Sigmoid colon (tissue), 7 donors: ENCODE results near the gene MCF2L. TPM values are rescaled to one million over a fixed set of nuclear protein-coding genes. Genes with fewer than 3 reads are reported as not detected.

Source experiments
- DNase-seq: peaks from one replicate; pipeline ENCODE4 v3.0.0-alpha.2; 2019
- H3K27ac ChIP-seq, 4 donors: fragments of 200-600 bp; sonication (generic); one replicate each; pipeline ENCODE4 v1.5.1; 2016 to 2019; ENCODE audit warnings: mild to moderate bottlenecking in 1 of 4
- H3K27me3 ChIP-seq, 3 donors: fragments of 200-600 bp; sonication (generic); one replicate each; pipeline ENCODE4 v1.5.1; 2019; ENCODE audit warnings: mild to moderate bottlenecking in 1 of 3
- H3K36me3 ChIP-seq, 4 donors: fragments of 200-600 bp; sonication (generic); one replicate each; pipeline ENCODE4 v1.5.1; 2016 to 2019
- H3K4me1 ChIP-seq, 4 donors: fragments of 200-600 bp; sonication (generic); one replicate each; pipeline ENCODE4 v1.5.1; 2017 to 2019
- H3K4me3 ChIP-seq, 4 donors: fragments of 200-600 bp; sonication (generic); one replicate each; pipeline ENCODE4 v1.5.1; 2017 to 2019; ENCODE audit warnings: mild to moderate bottlenecking in 2 of 4, moderate library complexity in 1 of 4
- H3K9me3 ChIP-seq, 4 donors: fragments of 200-600 bp in 3 of 4; sonication (generic) in 3 of 4; one replicate each; pipeline versions ENCODE4 v1.5.1 to v1.6.1; 2013 to 2019
- CTCF ChIP-seq, 4 experiments: fragments of 450-650 bp in 3 of 4; fragments of 200-600 bp in 1 of 4; IDR thresholded peaks; one replicate each; pipeline ENCODE4 v1.5.1; 2016 to 2019; ENCODE audit warnings: antibody characterized with exemption in 4 of 4, mild to moderate bottlenecking in 3 of 4, moderate library complexity in 2 of 4
- EP300 ChIP-seq, 4 donors: sonication (generic); formaldehyde crosslinking; IDR thresholded peaks; one replicate each; pipeline ENCODE4 v1.6.1; 2017; ENCODE audit warnings: antibody characterized with exemption in 4 of 4
- POLR2A ChIP-seq, 2 donors: fragments of 450-650 bp; IDR thresholded peaks; one replicate each; pipeline ENCODE4 v1.6.1; 2016; ENCODE audit warnings: antibody characterized with exemption in 2 of 2, mild to moderate bottlenecking in 2 of 2, moderate library complexity in 2 of 2
- POLR2AphosphoS5 ChIP-seq, 4 donors: sonication (generic); formaldehyde crosslinking; IDR thresholded peaks; one replicate each; pipeline ENCODE4 v1.6.1; 2017; ENCODE audit warnings: antibody characterized with exemption in 4 of 4
- WGBS, 2 donors: extraction: QIAGEN DNeasy Blood & Tissue Kit; methylation state at CpG; one replicate each; pipeline ENCODE4 v1.1.7; 2013; 5-methylcytosine and 5-hydroxymethylcytosine counted together
- intact Hi-C: fragments of 100-400 bp; cut with DNase I; formaldehyde crosslinking; loops from one replicate; pipeline ENCODE4 v1.15.1; 2023
- polyA plus RNA-seq, 3 donors: library from polyadenylated mRNA; stranded (reverse); fragments of 200-250 nt; gene quantifications; one replicate each; pipeline ENCODE4 v1.2.3, GENCODE V29; 2013
- total RNA-seq, 4 donors: library from RNA; depleted of rRNA; stranded (reverse); fragments of >200 nt; gene quantifications; one replicate each; pipeline ENCODE4 v1.1.0, GENCODE V29; 2016
- donor health status: healthy with polysubstance abuse.
- donor health status: Bipolar disorder and iron deficiency.
- donor health status: healthy.

MCF2L gene
- total and polyA plus RNA-seq, 7 donors = 7.5 to 59.9 (median 20.2) TPM

GRCh38 chr13:113121928-113122471 lies 153.0 kb downstream of the MCF2L start:
- no peaks in the 10 kb centered on the region for H3K4me1 ChIP-seq
- TF ChIP-seq POLR2AphosphoS5 (IDR thresholded peaks at IDR 0.05) = no peak
- TF ChIP-seq EP300 (IDR thresholded peaks at IDR 0.05) = no peak
- TF ChIP-seq CTCF (IDR thresholded peaks at IDR 0.05) = no peak
- TF ChIP-seq POLR2A (IDR thresholded peaks at IDR 0.05) = no peak
- DNase-seq = no peak
- 63 to 78% methylated on average over 16 of the region's 16 CpGs for WGBS, 2 donors
- intact Hi-C loops = no loop called here
- no peaks in the 10 kb centered on the region for H3K27me3 ChIP-seq
- H3K27ac ChIP-seq = peak overlapping the region in 3 of 4 donors; percentile 18 to 51 (median 20)
- no peaks in the 10 kb centered on the region for H3K9me3 ChIP-seq
- H3K36me3 ChIP-seq = no peaks in the 10 kb centered on the region
- H3K4me3 ChIP-seq = peak overlapping the region in 1 of 4 donors; percentile 9

GRCh38 chr13:113122550-113123225 lies 153.7 kb downstream of the MCF2L start, which contains the start of gene F10:
Gene F10 (plus strand): TSS chr13:113122799. CDS start chr13:113122856, 57 bp downstream.
- Histone ChIP-seq H3K9me3 (no peaks in the 10 kb centered on the region), H3K36me3 (no peaks in the 10 kb centered on the region)

GRCh38 chr13:113123226-113124201 lies 154.5 kb downstream of the MCF2L start:
- Histone ChIP-seq H3K27me3 (no peaks in the 10 kb centered on the region), H3K4me3 (peak overlapping the region in 1 of 4 donors; percentile 7), H3K9me3 (no peaks in the 10 kb centered on the region), H3K4me1 (no peaks in the 10 kb centered on the region), H3K27ac (peak overlapping the region in 2 of 4 donors; percentile 22 to 46), H3K36me3 (no peaks in the 10 kb centered on the region)
- TF ChIP-seq POLR2A (IDR thresholded peaks at IDR 0.05) = no peak
- TF ChIP-seq POLR2AphosphoS5 (IDR thresholded peaks at IDR 0.05) = no peak
- no peak for TF ChIP-seq CTCF (IDR thresholded peaks at IDR 0.05)
- no peak for TF ChIP-seq EP300 (IDR thresholded peaks at IDR 0.05)
- WGBS, 2 donors = 85 to 86% methylated on average over 29 of the region's 29 CpGs
- intact Hi-C loops = no loop called here
- DNase-seq = no peak

More at GRCh38 chr13:113122550-113123225, 153.7 kb downstream of the MCF2L start, which contains the start of gene F10:
- WGBS, 2 donors = 9 to 49% methylated on average over 23 of the region's 23 CpGs
- Histone ChIP-seq H3K4me1 (no peaks in the 10 kb centered on the region), H3K27ac (peak within 1 kb of the TSS in 3 of 4 donors; percentile 18 to 51 (median 46)), H3K4me3 (peak within 1 kb of the TSS in 3 of 4 donors; percentile 7 to 9 (median 7)), H3K27me3 (no peaks in the 10 kb centered on the region)
- no peak for TF ChIP-seq CTCF (IDR thresholded peaks at IDR 0.05)
- TF ChIP-seq POLR2AphosphoS5 (IDR thresholded peaks at IDR 0.05) = peak in 1 of 4 donors; percentile 44
- TF ChIP-seq POLR2A (IDR thresholded peaks at IDR 0.05) = no peak
- no peak for TF ChIP-seq EP300 (IDR thresholded peaks at IDR 0.05)
- DNase-seq = no peak
- intact Hi-C loops = no loop called here

GRCh38 chr13:113124211-113124970 lies 155.4 kb downstream of the MCF2L start:
- Histone ChIP-seq H3K27ac (no peak overlapping the region), H3K36me3 (no peaks in the 10 kb centered on the region), H3K27me3 (peaks cover 0 to 1% (median 0%) of the 10 kb centered on the region in 3 donors), H3K4me1 (no peaks in the 10 kb centered on the region), H3K4me3 (no peak overlapping the region), H3K9me3 (no peaks in the 10 kb centered on the region)
- no peak for DNase-seq
- TF ChIP-seq EP300 (IDR thresholded peaks at IDR 0.05) = no peak
- TF ChIP-seq POLR2A (IDR thresholded peaks at IDR 0.05) = no peak
- no peak for TF ChIP-seq POLR2AphosphoS5 (IDR thresholded peaks at IDR 0.05)
- TF ChIP-seq CTCF (IDR thresholded peaks at IDR 0.05) = no peak
- WGBS, 2 donors = 93 to 96% methylated on average over 19 of the region's 19 CpGs
- intact Hi-C loops = no loop called here
